ENCODE results near the gene PSEN1.

Gene PSEN1

GRCh38 chr14:73264885-73265720, 128.8 kb downstream of the PSEN1 start:
- DNase-seq (ENCODE audit: extremely low read depth, low read depth) = no peak
- H3K4me3 ChIP-seq (replicated peaks; ENCODE audit: low read depth, low read length) = no peak overlapping the region
- TF ChIP-seq CTCF (IDR thresholded peaks at IDR 0.05; ENCODE audit: low read depth, low read length, missing control alignments) = no peak

- no peak overlapping the region for H3K4me3 ChIP-seq (replicated peaks; ENCODE audit: low read depth, low read length)
- DNase-seq (ENCODE audit: extremely low read depth, low read depth) = no peak
- no peak for TF ChIP-seq CTCF (IDR thresholded peaks at IDR 0.05; ENCODE audit: low read depth, low read length, missing control alignments)
These were observed 129.4 kb downstream of the PSEN1 start for GRCh38 chr14:73265721-73266046.

- TF ChIP-seq CTCF (IDR thresholded peaks at IDR 0.05; ENCODE audit: low read depth, low read length, missing control alignments) = no peak
- no peak overlapping the region for H3K4me3 ChIP-seq (replicated peaks; ENCODE audit: low read depth, low read length)
- DNase-seq (ENCODE audit: extremely low read depth, low read depth) = no peak
These were observed 130.0 kb downstream of the PSEN1 start for GRCh38 chr14:73266317-73266716.

- TF ChIP-seq CTCF (IDR thresholded peaks at IDR 0.05; ENCODE audit: low read depth, low read length, missing control alignments) = no peak
- no peak for DNase-seq (ENCODE audit: extremely low read depth, low read depth)
- H3K4me3 ChIP-seq (replicated peaks; ENCODE audit: low read depth, low read length) = no peak overlapping the region
These were observed 131.2 kb downstream of the PSEN1 start for GRCh38 chr14:73267474-73267873.

DNA sequence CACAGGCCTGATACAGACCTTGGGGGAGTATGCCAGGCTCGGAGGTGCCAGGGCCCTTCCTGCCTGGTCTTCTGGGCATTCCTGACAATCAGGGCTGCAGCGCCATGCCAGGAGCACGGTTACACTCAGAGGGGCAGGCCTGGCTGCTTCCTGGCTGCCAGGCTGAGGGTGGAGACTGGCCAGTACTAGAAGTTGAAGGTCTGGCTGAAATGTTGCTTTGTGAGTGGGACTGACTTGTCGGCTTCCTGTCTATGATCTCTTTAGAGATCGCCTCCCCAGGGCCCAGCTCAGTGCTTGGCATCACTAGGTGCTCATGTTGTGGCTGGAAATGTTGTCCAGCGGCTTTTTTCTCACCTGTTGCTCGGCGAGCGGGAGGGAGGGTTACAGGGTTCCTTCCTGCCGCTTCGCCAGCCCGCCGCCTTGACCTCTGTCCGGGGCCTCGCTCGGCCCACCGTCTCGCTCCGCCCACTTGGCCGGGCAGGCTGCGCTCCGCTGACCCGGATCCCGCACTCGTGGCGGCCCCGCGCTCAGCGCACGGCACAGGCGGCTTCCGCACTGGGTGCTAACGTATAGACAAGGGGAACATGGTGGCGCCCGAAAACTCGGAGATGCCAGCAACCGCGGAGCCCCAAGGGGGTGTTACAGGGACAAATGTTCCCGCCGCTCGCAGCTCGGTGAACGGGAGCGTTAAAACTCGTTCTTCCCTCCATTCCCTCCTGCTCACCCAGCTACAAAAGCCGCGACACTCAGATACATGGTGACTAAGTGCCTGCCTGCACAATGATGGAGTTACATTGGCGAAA, 133.6 kb downstream of the PSEN1 start:
- peak overlapping the region; percentile 31 for H3K4me3 ChIP-seq (replicated peaks; ENCODE audit: low read depth, low read length)
- TF ChIP-seq CTCF (IDR thresholded peaks at IDR 0.05; ENCODE audit: low read depth, low read length, missing control alignments) = no peak
- DNase-seq (ENCODE audit: extremely low read depth, low read depth) = no peak

- no peak for DNase-seq (ENCODE audit: extremely low read depth, low read depth)
- no peak for TF ChIP-seq CTCF (IDR thresholded peaks at IDR 0.05; ENCODE audit: low read depth, low read length, missing control alignments)
- no peak overlapping the region for H3K4me3 ChIP-seq (replicated peaks; ENCODE audit: low read depth, low read length)
These were observed 136.1 kb downstream of the PSEN1 start for GRCh38 chr14:73272393-73272792.

Data from HFF-Myc (cell line).